Measurements from ENCODE around the gene MMP8.

- TF ChIP-seq CTCF (IDR thresholded peaks at IDR 0.05) (no peak), EZH2phosphoT487 (IDR thresholded peaks at IDR 0.05) (no peak), EZH2 (IDR thresholded peaks at IDR 0.05) (no peak)
Observed at GRCh38 chr11:102717280-102717679, 7.5 kb downstream of the MMP8 start.
